ENCODE measurements around the gene SLC9A9. TPM values are rescaled to one million over a fixed set of nuclear protein-coding genes. Genes with fewer than 3 reads are reported as not detected.

SLC9A9 gene
- total and polyA plus RNA-seq, 9 of the 15 experiments (the other 6 are each of a cell fraction or from before 2014, with no cell fraction given), result 0.03 to 0.13 TPM; not detected in 7

GRCh38 chr3:143240886-143241285, 607.4 kb downstream of the SLC9A9 start:
- ATAC-seq (no peak), DNase-seq (ENCODE audit: extremely low read depth in 1 of 4, low spot score in 3 of 4) (no peak), FAIRE-seq (no peak)
- ChIA-PET POLR2A (no interaction called here), CTCF (ENCODE audit: low intra/inter-chr PET ratio) (no interaction called here)
- intact Hi-C loops (cut with micrococcal nuclease), result no loop called here
- 43% methylated on average over 4 of the region's 4 CpGs for WGBS (ENCODE audit: insufficient coverage, low coverage, missing lambda C conversion rate)
- TF ChIP-seq NR0B1 (IDR thresholded peaks at IDR 0.05; ENCODE audit: partially characterized antibody) (no peak), SFPQ (IDR thresholded peaks at IDR 0.05; ENCODE audit: low read depth, low read length) (no peak), GABPA (tag; conservative IDR thresholded peaks at IDR 0.05; ENCODE audit: low read depth) (no peak), ZNF445 (CRISPR knock-in tag; IDR thresholded peaks at IDR 0.05; ENCODE audit: low read depth) (no peak)
- H3K27me3 ChIP-seq (ENCODE audit: control insufficient read depth in 2 of 2, insufficient read depth in 2 of 2, low read length in 2 of 2), result no peaks in the 10 kb centered on the region
- BruUV-seq (replicated peaks), result no TSS peak
- no peaks in the 10 kb centered on the region for H3K79me2 ChIP-seq (ENCODE audit: control insufficient read depth, insufficient read depth, low read length)
- no peaks in the 10 kb centered on the region for H3K36me3 ChIP-seq (ENCODE audit: control insufficient read depth, insufficient read depth, low read length)
- H3K4me3 ChIP-seq, result no peak overlapping the region
- H3K9me1 ChIP-seq (ENCODE audit: control insufficient read depth, insufficient read depth, low read length), result no peaks in the 10 kb centered on the region
- H4K20me1 ChIP-seq (replicated peaks; ENCODE audit: control insufficient read depth, insufficient read depth, low read length), result no peaks in the 10 kb centered on the region
- H3K9me3 ChIP-seq (replicated peaks; ENCODE audit: control insufficient read depth, insufficient read depth, low read depth, low read length), result no peaks in the 10 kb centered on the region
- peak overlapping the region; percentile 33; the same call in 1 of the 2 replicates for H2AFZ ChIP-seq (ENCODE audit: low read depth, low read length)
- H3K9ac ChIP-seq (ENCODE audit: insufficient read depth in 1 of 2, low read depth in 2 of 2, low read length in 2 of 2), result no peak overlapping the region
- H3K4me1 ChIP-seq (replicated peaks in 1 of 2; ENCODE audit: control insufficient read depth in 2 of 2, insufficient read depth in 2 of 2, low read length in 2 of 2), result peaks cover 0 to 8% of the 10 kb centered on the region in 2 experiments; a peak in 3 of 5 replicates
- no peak overlapping the region for H3K27ac ChIP-seq (ENCODE audit: extremely low read depth, low read depth, low read length)
- no peak overlapping the region for H3K4me2 ChIP-seq (ENCODE audit: insufficient read depth, low read length)
- in situ Hi-C loops (cut with MboI), result loop anchor here (5.0 kb wide), 1 partner anchor 59 kb away; no protein-coding TSS in a partner anchor
